B cell (primary cell): Measurements from ENCODE around the gene MAFF.

Experiments used
- EZH2 ChIP-seq: IDR thresholded peaks from 2 replicates; pipeline ENCODE4 v1.6.1; 2012; ENCODE audit warnings: borderline replicate concordance, low read depth, mild to moderate bottlenecking, moderate library complexity, low read length; ENCODE audit not compliant: insufficient read depth, poor library complexity, severe bottlenecking
- TF ChIP-seq, protein P1 (sequence below): fragments of 200-600 bp; IDR thresholded peaks from one replicate; pipeline ENCODE4 v1.8.0; 2022; ENCODE audit warnings: antibody characterized with exemption, mild to moderate bottlenecking

DNA sequence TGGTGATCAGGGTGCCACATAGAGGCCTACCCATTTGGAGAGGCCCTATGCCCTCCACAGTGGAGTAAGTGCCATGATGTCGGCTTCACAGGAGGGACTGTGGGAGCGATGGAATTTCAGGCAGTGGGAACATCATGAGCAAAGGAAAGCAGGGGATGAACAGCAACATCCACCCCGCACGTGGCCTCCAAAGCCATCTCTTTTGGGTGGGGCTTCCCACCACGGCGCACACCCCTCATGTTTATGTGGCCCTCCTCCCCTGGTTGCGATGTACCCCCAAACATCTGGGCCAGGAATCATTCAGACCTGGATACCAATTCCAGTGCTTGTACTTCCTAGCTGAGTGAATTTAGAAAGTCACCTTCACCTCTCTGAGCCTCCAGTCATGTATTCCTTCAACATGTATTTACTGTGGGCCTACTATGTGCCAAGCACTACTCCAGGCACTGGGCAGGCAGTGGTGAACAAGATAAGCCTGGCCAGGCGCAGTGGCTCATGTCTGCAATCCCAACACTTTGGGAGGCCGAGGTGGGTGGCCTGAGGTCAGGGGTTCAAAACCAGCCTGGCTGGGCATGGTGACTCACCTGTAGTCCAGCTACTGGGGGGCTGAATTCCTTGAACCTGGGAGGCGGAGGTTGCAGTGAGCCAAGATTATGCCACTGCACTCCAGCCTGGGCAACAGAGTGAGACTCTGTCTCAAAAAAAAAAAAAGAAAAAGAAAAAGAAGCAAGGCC, 1.8 kb upstream of the MAFF start:
- TF ChIP-seq, protein P1, sequence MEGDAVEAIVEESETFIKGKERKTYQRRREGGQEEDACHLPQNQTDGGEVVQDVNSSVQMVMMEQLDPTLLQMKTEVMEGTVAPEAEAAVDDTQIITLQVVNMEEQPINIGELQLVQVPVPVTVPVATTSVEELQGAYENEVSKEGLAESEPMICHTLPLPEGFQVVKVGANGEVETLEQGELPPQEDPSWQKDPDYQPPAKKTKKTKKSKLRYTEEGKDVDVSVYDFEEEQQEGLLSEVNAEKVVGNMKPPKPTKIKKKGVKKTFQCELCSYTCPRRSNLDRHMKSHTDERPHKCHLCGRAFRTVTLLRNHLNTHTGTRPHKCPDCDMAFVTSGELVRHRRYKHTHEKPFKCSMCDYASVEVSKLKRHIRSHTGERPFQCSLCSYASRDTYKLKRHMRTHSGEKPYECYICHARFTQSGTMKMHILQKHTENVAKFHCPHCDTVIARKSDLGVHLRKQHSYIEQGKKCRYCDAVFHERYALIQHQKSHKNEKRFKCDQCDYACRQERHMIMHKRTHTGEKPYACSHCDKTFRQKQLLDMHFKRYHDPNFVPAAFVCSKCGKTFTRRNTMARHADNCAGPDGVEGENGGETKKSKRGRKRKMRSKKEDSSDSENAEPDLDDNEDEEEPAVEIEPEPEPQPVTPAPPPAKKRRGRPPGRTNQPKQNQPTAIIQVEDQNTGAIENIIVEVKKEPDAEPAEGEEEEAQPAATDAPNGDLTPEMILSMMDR = no peak
- TF ChIP-seq EZH2 = no peak
